Neutrophil (primary cell): ENCODE data around the gene CPS1.

Experiments
- H3K27ac ChIP-seq: fragments of 200-600 bp; sonication (generic); 2 replicates; pipeline ENCODE4 v1.5.1; 2016; ENCODE audit warnings: mild to moderate bottlenecking, moderate library complexity
- H3K27me3 ChIP-seq: fragments of 200-600 bp; sonication (generic); 2 replicates; pipeline ENCODE4 v1.6.0; 2016; ENCODE audit warnings: mild to moderate bottlenecking
- H3K36me3 ChIP-seq: fragments of 200-600 bp; sonication (generic); 2 replicates; pipeline ENCODE4 v1.5.1; 2017
- H3K4me1 ChIP-seq, 2 experiments: fragments of 200-600 bp in 1 of 2; sonication (generic) in 1 of 2; 1 replicate in 1 of 2; 2 replicates in 1 of 2; pipeline versions ENCODE4 v1.5.1 to v1.6.1; 2013 to 2016; ENCODE audit warnings: low read depth in 1 of 2, low read length in 1 of 2, mild to moderate bottlenecking in 1 of 2, moderate library complexity in 1 of 2; ENCODE audit not compliant: control insufficient read depth in 1 of 2, insufficient read depth in 1 of 2
- H3K4me3 ChIP-seq, 2 experiments: fragments of 200-600 bp in 1 of 2; sonication (generic) in 1 of 2; 1 replicate in 1 of 2; 2 replicates in 1 of 2; pipeline ENCODE4 v1.5.1; 2013 to 2016; ENCODE audit warnings: low read depth in 1 of 2, low read length in 1 of 2, mild to moderate bottlenecking in 1 of 2, moderate library complexity in 1 of 2
- H3K9me3 ChIP-seq: fragments of 200-600 bp; sonication (generic); 2 replicates; pipeline ENCODE4 v1.5.1; 2016
- TF ChIP-seq, protein P1 (sequence below): fragments of 200-600 bp; sonication (generic); IDR thresholded peaks from 2 replicates; pipeline ENCODE4 v1.5.1; 2016; ENCODE audit warnings: antibody characterized with exemption

CPS1 gene

DNA sequence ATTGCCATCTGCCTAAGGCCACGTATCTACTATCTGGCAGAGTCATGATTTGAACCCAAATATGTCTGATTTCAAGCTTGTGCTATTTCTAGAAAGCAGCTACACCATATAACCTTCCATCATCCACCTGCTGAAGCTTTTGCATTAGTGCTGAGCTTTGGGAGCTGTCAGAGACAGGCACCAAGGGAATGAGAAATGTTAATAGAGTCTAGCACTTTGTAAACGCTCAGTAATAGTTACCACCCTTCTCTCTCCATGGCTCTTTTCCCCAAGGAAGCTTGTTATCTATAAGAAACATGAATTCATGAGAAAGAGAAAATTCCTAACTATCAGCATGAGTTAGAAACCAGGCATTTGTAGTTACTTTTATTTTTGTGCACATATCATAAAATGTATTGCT, 151.5 kb downstream of the CPS1 start:
- H3K4me3 ChIP-seq, result no peak overlapping the region
- H3K4me1 ChIP-seq, result no peaks in the 10 kb centered on the region
- no peak overlapping the region for H3K27ac ChIP-seq
- H3K9me3 ChIP-seq, result no peaks in the 10 kb centered on the region
- H3K36me3 ChIP-seq, result no peaks in the 10 kb centered on the region
- TF ChIP-seq, protein P1, sequence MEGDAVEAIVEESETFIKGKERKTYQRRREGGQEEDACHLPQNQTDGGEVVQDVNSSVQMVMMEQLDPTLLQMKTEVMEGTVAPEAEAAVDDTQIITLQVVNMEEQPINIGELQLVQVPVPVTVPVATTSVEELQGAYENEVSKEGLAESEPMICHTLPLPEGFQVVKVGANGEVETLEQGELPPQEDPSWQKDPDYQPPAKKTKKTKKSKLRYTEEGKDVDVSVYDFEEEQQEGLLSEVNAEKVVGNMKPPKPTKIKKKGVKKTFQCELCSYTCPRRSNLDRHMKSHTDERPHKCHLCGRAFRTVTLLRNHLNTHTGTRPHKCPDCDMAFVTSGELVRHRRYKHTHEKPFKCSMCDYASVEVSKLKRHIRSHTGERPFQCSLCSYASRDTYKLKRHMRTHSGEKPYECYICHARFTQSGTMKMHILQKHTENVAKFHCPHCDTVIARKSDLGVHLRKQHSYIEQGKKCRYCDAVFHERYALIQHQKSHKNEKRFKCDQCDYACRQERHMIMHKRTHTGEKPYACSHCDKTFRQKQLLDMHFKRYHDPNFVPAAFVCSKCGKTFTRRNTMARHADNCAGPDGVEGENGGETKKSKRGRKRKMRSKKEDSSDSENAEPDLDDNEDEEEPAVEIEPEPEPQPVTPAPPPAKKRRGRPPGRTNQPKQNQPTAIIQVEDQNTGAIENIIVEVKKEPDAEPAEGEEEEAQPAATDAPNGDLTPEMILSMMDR, result no peak
- no peaks in the 10 kb centered on the region for H3K27me3 ChIP-seq

DNA sequence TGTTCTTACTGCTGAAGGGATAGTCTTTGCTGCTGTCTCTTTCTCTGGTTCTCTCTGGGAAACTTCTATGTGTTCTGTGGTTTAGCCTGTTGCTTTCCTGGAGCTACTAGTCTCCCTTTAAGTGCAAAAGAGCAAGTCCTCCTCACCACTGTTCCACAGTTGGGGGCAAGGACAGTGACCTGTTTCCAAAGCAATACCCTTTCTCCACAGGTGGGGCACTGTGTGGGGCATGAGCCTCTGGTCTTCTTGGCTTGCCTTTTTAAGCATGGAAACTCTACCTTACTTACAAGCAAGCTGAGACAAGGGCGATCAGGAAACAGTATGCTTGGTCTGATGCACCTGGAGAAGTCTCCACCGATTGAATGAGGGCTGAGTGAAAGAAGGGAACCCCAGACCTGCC, 156.7 kb downstream of the CPS1 start:
- Histone ChIP-seq H3K27me3 (no peaks in the 10 kb centered on the region), H3K9me3 (no peaks in the 10 kb centered on the region), H3K27ac (no peak overlapping the region), H3K4me1 (no peaks in the 10 kb centered on the region), H3K4me3 (no peak overlapping the region), H3K36me3 (no peaks in the 10 kb centered on the region)
- TF ChIP-seq, protein P1, result no peak

DNA sequence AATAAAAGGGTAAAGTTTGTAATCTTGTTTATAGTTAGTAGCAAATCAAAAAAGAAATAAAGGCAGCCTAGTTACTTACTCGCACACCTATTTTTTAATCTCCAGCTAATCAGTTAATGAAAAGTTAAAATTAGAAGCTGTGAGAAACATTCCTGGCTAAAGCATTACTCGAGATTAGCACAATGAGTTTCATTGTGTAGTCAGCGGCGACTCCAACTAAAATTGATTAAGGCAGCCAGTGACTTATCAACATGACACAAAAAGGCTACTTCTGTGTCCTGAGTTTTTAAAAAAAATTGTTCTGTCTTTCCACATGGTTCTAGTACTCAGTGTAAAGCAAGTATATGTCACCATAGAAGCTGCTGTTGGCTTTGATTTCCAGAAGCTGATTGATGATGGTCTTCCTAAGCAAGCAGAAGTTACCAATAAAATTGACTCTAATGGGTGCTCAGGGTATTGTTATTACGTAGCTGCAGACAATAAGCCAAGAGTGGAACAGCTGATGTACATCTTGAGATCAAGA, 159.2 kb downstream of the CPS1 start:
- TF ChIP-seq, protein P1, result no peak
- no peak overlapping the region for H3K27ac ChIP-seq
- no peaks in the 10 kb centered on the region for H3K9me3 ChIP-seq
- H3K4me3 ChIP-seq, result no peak overlapping the region
- H3K36me3 ChIP-seq, result no peaks in the 10 kb centered on the region
- no peaks in the 10 kb centered on the region for H3K27me3 ChIP-seq
- H3K4me1 ChIP-seq, result no peaks in the 10 kb centered on the region

GRCh38 chr2:210718503-210718902, 162.1 kb downstream of the CPS1 start:
- TF ChIP-seq, protein P1, result no peak
- no peak overlapping the region for H3K27ac ChIP-seq
- no peaks in the 10 kb centered on the region for H3K36me3 ChIP-seq
- no peaks in the 10 kb centered on the region for H3K9me3 ChIP-seq
- H3K4me1 ChIP-seq, result no peaks in the 10 kb centered on the region
- no peaks in the 10 kb centered on the region for H3K27me3 ChIP-seq
- H3K4me3 ChIP-seq, result no peak overlapping the region

- Histone ChIP-seq H3K4me1 (no peaks in the 10 kb centered on the region), H3K36me3 (no peaks in the 10 kb centered on the region), H3K27me3 (no peaks in the 10 kb centered on the region), H3K4me3 (no peak overlapping the region), H3K27ac (no peak overlapping the region), H3K9me3 (no peaks in the 10 kb centered on the region)
- TF ChIP-seq, protein P1, result no peak
Measured at GRCh38 chr2:210722092-210722491, 165.7 kb downstream of the CPS1 start.

DNA sequence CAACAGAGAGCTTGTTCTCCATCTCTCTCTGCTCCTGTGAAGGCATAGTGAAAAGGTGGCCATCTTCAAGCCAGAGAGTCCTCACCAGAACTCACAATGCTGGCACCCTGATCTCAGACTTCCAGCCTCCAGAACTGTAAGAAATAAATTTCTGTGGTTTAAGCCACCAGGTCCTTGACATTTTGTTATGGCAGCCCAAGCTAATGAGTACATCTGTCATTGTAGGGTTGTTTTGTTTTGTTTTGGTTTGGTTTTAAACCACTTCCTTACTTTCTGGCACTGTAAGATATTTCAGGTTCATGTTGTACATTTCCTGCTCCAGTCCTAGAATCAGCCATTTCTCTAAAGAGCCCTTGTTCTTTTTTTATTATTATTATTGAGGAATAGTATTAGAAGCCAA, 171.2 kb downstream of the CPS1 start:
- Histone ChIP-seq H3K27me3 (no peaks in the 10 kb centered on the region), H3K4me1 (no peaks in the 10 kb centered on the region), H3K36me3 (no peaks in the 10 kb centered on the region), H3K4me3 (no peak overlapping the region), H3K9me3 (no peaks in the 10 kb centered on the region), H3K27ac (no peak overlapping the region)
- TF ChIP-seq, protein P1, result no peak
